PC-3 (cell line): ENCODE results near the gene RBL1.

Source experiments
- EZH2phosphoT487 ChIP-seq: fragments of 300-600 bp; sonication (generic); IDR thresholded peaks from 2 replicates; pipeline ENCODE4 v1.6.1; 2018; ENCODE audit warnings: mild to moderate bottlenecking, antibody characterized with exemption, low read length, borderline replicate concordance
- TF ChIP-seq, protein P1 (sequence below): fragments of 300-600 bp; sonication (generic); conservative IDR thresholded peaks from 2 replicates; pipeline ENCODE4 v1.5.1; 2017; ENCODE audit warnings: antibody characterized with exemption, low read depth, mild to moderate bottlenecking, low read length

DNA sequence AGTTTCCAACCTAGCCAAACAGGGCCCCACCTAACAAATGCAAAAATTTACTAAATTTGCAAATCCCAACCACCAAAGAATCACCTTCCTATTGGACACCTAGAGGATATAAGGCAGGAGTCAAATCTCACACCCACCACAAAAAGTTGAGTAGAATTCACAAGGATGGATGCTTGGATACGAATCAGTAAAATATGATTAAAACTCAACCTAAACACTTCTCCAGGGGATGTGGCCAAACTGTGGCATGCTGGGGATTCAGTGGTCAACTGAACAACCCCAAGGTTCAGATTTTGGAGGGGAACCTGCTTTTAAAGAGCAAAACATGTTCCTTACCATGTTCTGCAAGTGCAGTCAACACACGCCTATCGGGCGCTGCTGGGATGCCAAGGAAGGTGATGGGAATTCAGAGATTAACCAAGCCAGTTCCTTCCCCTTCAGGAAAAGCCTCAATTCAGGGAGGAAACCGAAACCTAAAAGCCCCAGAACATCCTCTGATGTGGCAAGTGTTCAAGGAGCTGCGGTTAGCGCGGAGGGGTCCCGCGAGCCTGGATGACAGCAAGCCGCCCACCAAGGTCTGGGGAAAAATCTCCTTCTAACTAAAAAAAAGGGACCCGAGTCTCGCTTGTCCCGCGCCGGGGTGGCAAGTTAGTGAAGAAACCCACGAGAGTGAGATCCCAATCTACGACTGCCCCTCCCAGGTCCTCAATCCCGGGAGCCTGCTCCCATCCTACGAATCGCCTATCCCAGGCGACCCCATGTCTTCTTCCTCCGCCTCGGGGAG is 145.2 kb downstream of the RBL1 start:
- TF ChIP-seq EZH2phosphoT487 = no peak
- TF ChIP-seq, protein P1, sequence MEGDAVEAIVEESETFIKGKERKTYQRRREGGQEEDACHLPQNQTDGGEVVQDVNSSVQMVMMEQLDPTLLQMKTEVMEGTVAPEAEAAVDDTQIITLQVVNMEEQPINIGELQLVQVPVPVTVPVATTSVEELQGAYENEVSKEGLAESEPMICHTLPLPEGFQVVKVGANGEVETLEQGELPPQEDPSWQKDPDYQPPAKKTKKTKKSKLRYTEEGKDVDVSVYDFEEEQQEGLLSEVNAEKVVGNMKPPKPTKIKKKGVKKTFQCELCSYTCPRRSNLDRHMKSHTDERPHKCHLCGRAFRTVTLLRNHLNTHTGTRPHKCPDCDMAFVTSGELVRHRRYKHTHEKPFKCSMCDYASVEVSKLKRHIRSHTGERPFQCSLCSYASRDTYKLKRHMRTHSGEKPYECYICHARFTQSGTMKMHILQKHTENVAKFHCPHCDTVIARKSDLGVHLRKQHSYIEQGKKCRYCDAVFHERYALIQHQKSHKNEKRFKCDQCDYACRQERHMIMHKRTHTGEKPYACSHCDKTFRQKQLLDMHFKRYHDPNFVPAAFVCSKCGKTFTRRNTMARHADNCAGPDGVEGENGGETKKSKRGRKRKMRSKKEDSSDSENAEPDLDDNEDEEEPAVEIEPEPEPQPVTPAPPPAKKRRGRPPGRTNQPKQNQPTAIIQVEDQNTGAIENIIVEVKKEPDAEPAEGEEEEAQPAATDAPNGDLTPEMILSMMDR = no peak
